ENCODE data around the gene ADAM10.

ADAM10 gene, protein sequence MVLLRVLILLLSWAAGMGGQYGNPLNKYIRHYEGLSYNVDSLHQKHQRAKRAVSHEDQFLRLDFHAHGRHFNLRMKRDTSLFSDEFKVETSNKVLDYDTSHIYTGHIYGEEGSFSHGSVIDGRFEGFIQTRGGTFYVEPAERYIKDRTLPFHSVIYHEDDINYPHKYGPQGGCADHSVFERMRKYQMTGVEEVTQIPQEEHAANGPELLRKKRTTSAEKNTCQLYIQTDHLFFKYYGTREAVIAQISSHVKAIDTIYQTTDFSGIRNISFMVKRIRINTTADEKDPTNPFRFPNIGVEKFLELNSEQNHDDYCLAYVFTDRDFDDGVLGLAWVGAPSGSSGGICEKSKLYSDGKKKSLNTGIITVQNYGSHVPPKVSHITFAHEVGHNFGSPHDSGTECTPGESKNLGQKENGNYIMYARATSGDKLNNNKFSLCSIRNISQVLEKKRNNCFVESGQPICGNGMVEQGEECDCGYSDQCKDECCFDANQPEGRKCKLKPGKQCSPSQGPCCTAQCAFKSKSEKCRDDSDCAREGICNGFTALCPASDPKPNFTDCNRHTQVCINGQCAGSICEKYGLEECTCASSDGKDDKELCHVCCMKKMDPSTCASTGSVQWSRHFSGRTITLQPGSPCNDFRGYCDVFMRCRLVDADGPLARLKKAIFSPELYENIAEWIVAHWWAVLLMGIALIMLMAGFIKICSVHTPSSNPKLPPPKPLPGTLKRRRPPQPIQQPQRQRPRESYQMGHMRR

GRCh38 chr15:58749532-58750337 lies at the start of gene ADAM10:
ADAM10 (minus strand) TSS chr15:58749707; CDS start chr15:58749534, 173 bp downstream.
- H3K4me3 ChIP-seq (ENCODE audit: low read depth, low read length) = peak within 1 kb of the TSS; percentile 90
- DNase-seq (ENCODE audit: low read depth) = peak; percentile 99
- TF ChIP-seq CTCF (IDR thresholded peaks at IDR 0.05; ENCODE audit: insufficient read depth, low read depth, low read length, missing control alignments) = no peak

DNA sequence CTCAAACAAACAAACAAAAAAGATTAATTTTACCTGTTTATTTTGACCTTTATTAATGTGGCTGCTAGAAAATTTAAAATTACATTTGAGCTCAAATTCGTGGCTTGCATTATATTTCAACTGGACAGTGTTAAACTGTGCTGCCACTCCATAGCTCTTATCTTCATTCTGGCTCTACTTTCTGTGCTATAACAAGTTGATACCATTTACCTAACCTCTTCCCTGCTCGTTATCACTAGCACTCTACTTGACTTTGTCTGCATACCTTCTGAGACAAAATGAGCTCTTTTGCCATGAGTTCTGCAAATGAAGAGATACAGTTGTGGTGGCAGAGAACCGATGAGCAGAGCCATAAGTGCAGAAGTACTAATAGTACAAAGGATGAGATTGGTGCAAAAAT lies 48.0 kb upstream of the ADAM10 start:
- no peak for TF ChIP-seq CTCF (IDR thresholded peaks at IDR 0.05; ENCODE audit: insufficient read depth, low read depth, low read length, missing control alignments)
- no peak for DNase-seq (ENCODE audit: low read depth)
- no peak overlapping the region for H3K4me3 ChIP-seq (ENCODE audit: low read depth, low read length)

DNA sequence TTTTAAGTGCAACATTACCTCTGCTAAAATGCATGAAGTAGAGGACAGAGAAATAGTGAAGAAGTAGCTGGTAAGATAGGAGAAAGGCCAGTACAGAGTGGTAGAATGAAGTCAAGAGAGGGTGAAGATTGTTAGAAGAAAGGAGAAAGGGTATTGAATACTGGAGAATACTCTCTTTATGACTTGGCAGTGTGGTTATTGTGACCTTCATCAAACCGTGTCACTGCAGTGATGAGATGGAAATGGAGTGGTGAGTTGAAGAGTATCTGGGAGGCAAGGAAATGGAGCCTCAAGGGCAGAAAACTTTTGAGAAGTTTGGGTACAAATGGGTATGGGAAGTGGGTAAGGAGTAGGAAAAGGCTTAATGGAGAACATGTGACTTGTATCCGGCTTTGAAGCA lies 46.3 kb upstream of the ADAM10 start:
- no peak for DNase-seq (ENCODE audit: low read depth)
- TF ChIP-seq CTCF (IDR thresholded peaks at IDR 0.05; ENCODE audit: insufficient read depth, low read depth, low read length, missing control alignments) = no peak
- no peak overlapping the region for H3K4me3 ChIP-seq (ENCODE audit: low read depth, low read length)

DNA sequence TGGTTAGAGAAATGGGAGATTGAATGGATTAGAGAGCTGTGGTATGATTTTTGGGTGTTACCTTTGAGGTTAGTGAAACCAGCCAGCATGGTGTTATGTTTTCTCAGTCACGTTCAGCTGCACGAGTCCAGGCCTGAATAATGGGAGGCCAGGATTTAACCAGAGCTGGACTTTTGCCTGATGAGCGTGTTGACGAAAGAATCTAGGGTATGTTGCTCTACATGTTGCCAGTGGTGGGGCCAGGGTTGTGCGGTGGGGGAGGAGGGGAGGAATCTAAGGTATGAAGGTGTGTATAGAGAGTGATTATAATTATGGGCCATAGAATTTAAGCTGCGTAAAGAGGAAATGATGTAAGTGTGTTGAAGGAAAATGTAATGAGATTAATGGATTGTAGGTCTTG lies 44.4 kb upstream of the ADAM10 start:
- no peak for DNase-seq (ENCODE audit: low read depth)
- H3K4me3 ChIP-seq (ENCODE audit: low read depth, low read length) = no peak overlapping the region
- TF ChIP-seq CTCF (IDR thresholded peaks at IDR 0.05; ENCODE audit: insufficient read depth, low read depth, low read length, missing control alignments) = no peak

- no peak for DNase-seq (ENCODE audit: low read depth)
- TF ChIP-seq CTCF (IDR thresholded peaks at IDR 0.05; ENCODE audit: insufficient read depth, low read depth, low read length, missing control alignments) = no peak
- H3K4me3 ChIP-seq (ENCODE audit: low read depth, low read length) = no peak overlapping the region
These were observed 38.7 kb upstream of the ADAM10 start for GRCh38 chr15:58788056-58788710.

DNA sequence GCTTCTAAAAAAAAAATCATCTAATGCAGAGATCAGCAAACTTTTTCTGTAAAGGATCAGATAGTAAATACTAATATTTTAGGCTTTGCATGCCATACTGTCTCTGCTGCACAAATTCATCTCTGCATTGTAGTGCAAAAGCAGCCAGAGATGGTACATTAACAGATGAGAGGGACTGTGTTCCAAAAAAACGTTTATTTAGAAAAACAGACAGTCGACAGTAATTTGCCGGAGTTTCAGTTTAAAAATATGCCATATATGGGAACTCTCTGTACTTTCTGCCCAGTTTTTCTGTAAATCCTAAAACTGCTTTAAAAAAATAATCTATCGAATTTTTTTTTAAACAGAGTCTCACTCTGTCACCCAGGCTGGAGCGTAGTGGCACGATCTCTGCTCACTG lies 35.8 kb upstream of the ADAM10 start:
- no peak for TF ChIP-seq CTCF (IDR thresholded peaks at IDR 0.05; ENCODE audit: insufficient read depth, low read depth, low read length, missing control alignments)
- H3K4me3 ChIP-seq (ENCODE audit: low read depth, low read length) = no peak overlapping the region
- DNase-seq (ENCODE audit: low read depth) = no peak
